ENCODE results near the gene SPTLC2. TPM values are rescaled to one million over a fixed set of nuclear protein-coding genes. Genes with fewer than 3 reads are reported as not detected.
A peak's percentile ranks its signal among the peaks of the same experiment; 100 is the strongest.
"Not testable (repeated sequence)": the region's sequence is repeated elsewhere in the genome, so short reads cannot be mapped to it uniquely, and the experiment has no call there.

The SPTLC2 gene
- total RNA-seq, 1 donor from 2014 or later, result 60.2 TPM

DNA sequence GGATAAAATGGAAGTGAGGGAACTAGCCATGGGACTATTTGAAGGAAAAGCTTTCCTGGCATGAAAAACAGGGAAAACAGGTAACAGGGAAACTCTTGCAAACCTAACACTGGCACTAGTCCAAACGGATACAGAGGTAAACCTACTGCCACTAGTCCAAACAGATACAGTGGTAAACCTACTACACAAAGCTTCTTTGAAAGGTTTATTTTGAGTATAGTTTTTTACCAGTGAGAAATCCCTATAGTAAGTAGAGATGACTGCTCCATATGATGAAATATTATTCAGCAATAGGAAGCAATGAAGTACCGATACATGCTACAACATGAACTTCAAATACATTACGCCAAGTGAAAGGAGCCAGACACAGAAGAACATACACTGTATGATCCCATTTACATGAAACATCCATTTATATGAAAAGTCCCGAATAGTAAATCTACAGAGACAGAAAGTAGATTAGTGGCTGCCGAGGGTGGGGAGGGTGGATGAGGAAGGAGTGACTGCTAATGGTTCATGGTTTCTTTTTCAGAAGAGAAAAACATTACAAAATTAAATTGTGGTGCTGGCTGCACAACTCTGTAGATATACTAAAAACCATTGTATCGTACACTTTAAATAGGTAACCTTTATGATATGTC, 25.5 kb downstream of the SPTLC2 start:
- DNase-seq (ENCODE audit: low read depth in 2 of 2), result peak; percentile 44 to 70

DNA sequence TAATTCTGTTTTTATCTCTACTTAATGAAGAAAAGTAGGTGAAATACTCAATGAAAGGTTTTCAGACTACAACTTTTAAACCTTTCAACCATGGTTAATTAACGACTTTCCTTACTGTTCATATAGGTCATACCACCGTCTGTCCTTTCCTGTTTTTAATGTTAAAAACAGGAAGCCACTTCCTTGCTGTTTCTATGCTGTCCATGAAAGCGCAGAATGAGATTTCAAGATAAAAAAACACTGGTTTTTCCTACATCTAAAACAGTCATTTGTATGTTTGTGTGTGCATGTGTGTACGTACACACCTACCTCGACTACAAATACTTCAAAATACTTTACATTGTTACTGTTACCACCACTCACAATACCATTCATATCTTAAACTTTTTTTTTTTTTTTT, 27.3 kb downstream of the SPTLC2 start:
- peak; percentile 77 to 87 for DNase-seq (ENCODE audit: low read depth in 2 of 2)

GRCh38 chr14:77588411-77589025, 27.9 kb downstream of the SPTLC2 start:
- not testable (repeated sequence) for DNase-seq (ENCODE audit: low read depth in 2 of 2)

- no peak for DNase-seq (ENCODE audit: low read depth in 2 of 2)
These were observed 31.1 kb downstream of the SPTLC2 start for GRCh38 chr14:77585385-77585784.

GRCh38 chr14:77584809-77585208, 31.6 kb downstream of the SPTLC2 start:
- DNase-seq (ENCODE audit: low read depth in 2 of 2), result no peak

GRCh38 chr14:77583657-77584056, 32.8 kb downstream of the SPTLC2 start:
- DNase-seq (ENCODE audit: low read depth in 2 of 2), result no peak

GRCh38 chr14:77582511-77582910, 33.9 kb downstream of the SPTLC2 start:
- DNase-seq (ENCODE audit: low read depth in 2 of 2), result peak in 1 of 2 donors; percentile 71

DNA sequence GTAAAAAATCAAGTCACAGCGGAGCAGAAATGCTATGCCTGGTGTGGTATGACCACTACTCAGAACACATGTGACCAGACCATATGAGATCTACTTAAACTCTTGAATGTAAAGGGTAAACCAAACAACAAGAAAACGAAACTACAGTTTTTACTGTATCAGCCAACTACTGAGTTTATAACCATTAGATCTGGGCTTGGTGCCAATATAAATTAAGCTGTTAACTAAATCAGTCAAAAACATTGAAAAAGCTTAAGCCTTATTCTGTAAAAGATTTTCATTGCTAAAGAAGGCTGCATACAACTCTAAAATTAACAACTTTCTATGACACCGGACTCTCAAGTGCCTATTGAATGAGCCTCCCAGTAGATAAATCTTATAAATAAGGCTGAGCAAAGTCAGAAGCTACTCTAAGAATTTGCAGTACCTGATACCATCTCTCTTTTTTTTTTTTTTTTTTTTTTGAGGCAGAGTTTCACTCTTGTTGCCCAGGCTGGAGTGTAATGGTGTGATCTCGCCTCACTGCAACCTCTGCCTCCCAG, 35.4 kb downstream of the SPTLC2 start:
- DNase-seq (ENCODE audit: low read depth in 2 of 2), result peak; percentile 68 to 87

DNA sequence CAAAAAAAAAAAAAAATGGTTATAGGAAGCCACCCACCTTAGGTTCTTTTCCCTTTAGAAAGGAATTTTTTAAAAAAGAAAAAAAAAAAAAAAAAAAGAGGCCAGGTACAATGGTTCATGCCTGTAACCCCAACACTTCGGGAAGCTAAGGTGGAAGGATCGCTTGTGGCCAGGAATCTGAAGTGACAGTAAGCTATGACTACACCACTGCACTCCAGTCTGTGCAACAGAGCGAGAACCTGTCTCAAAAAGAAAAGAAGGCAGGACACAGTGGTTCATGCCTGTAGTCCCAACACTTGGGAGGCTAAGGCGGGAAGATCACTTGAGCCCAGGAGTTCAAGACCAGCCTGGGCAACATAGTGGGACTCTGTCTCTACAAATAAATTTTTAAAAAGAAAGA, 36.0 kb downstream of the SPTLC2 start:
- DNase-seq (ENCODE audit: low read depth in 2 of 2), result peak in 1 of 2 donors; percentile 23

- no peak for DNase-seq (ENCODE audit: low read depth in 2 of 2)
These were observed 36.7 kb downstream of the SPTLC2 start for GRCh38 chr14:77579780-77580179.

DNA sequence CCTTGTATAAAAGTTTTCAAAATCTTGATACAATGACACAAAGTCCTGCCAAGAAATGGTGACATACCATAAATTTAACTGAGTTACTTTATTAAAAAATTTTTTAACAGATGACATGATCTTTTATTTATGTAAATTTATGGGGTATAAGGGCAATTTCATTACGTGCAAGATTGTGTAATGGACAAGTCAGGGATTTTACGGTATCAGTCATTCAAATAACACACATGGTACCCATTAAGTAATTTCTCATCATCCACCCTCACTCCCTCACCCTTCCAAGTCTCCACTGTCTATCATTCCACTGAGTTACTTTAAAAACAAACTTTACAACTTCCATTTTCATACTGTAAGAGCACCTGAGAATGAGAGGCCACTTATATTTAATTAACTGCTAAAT, 37.4 kb downstream of the SPTLC2 start:
- no peak for DNase-seq (ENCODE audit: low read depth in 2 of 2)

DNA sequence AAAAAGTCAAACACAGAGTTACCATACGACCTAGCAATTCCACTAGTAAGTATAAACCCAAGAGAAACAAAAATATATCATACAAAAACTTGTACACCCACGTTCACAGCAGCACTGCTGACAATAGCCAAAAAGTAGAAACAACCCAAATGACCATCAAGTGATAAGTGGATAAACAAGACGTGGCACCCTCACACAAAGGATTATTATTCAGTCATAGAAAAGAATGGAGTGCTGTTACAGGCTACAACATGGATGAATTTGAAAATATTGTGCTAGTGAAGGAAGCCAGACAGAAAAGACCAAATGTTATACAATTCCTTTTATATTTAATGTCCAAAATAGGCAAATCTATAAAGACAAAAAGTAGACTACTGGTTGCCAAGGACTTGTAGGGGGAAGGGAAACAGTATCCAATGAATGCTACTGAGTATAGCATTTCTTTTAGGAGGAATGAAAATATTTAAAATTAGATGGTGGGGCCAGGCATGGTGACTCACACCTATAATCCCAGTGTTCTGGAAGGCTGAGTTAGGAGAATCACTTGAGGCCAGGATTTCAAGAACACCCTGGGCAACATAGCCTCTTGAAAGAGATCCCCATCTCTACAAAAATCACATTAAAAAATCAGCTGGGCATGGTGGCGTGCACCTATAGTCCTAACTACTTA, 41.9 kb downstream of the SPTLC2 start:
- no peak for DNase-seq (ENCODE audit: low read depth in 2 of 2)

DNA sequence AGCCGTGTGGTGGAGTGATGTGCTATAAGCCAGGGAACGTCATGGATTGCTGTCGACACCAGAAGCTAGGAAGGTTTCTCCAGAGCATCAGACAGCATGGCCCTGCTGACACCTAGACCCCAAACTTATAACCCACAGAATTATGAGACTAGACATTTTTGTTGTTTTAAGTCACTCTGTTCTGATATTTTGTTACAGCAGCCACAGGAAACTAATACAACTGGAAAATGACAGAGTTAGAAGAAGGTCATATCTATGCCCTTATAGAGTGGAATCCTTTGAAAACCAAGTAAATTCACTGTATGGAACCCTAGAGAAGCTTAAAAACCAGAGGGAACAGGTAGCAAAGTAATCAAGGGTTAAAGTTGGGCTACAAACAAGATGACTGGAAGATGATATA, 42.5 kb downstream of the SPTLC2 start:
- no peak for DNase-seq (ENCODE audit: low read depth in 2 of 2)

DNA sequence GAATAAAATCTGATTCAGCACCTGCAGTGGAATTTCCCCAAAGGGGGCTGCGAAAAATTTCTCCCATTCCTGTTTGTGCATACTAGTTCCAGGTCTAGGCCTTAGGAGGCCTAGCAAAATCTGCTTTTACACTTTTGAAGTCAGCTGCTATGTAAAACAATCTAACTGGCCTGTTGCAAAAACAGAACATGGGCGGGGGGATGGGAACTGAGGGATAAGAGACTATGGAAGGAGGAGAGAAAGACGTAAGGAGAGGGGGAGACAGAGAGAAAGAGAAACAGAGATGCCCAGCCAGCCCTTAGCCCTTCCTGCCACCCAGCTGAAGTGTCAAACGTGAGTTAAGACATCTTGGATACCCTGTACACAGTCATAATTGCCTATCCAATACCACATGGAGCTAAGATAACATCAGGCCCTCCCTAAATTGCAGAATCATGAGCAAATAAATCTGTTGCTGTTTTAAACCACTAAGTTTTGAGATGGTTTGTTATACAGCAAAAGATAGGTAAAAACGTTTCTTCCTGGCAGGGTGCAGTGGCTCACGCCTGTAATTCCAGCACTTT, 45.6 kb downstream of the SPTLC2 start:
- no peak for DNase-seq (ENCODE audit: low read depth in 2 of 2)

GRCh38 chr14:77565994-77566305, 50.5 kb downstream of the SPTLC2 start:
- no peak for DNase-seq (ENCODE audit: low read depth in 2 of 2)

- no peak for DNase-seq (ENCODE audit: low read depth in 2 of 2)
These were observed 51.0 kb downstream of the SPTLC2 start for GRCh38 chr14:77565289-77565993.

GRCh38 chr14:77562681-77563080, 53.8 kb downstream of the SPTLC2 start:
- peak in 1 of 2 donors; percentile 48 for DNase-seq (ENCODE audit: low read depth in 2 of 2)

DNA sequence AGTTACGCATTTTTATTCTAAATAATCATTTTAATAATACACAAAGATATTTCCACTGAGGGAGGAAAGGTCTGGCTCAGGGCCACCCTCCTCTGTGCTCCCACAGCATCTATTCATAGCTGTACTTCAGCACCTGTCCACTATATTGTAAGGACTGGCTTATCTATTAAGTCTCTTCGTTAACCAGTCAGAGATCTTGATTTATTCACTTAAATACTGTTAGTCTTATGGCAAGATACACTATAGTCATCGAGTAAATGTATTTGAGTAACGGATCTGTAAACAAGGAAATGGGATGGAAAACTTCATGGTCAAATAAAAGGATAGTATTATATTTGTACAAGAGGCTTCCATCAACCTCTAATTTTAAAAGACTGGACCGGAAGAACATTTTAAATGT, 54.6 kb downstream of the SPTLC2 start:
- DNase-seq (ENCODE audit: low read depth in 2 of 2), result no peak

GRCh38 chr14:77559381-77559780, 57.1 kb downstream of the SPTLC2 start:
- peak; percentile 71 to 79 for DNase-seq (ENCODE audit: low read depth in 2 of 2)

DNA sequence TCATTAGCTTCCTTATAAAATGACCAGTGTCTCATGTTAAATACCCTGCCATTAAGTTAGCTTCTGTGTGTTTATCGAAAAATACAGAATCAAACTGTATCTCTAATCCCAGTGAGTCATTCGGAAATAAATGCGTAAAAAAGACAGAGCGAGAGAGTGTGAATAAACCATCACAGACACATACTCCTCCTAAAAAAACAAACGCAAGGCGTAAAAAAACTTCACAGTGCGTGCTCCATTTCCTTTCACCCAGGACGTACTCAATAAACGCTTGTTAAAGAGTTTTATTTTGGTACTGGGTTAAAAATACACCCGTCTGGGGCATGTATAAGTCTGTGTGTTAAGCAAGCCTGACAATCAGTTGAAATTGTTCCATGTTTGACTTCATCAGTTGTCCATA, 59.0 kb downstream of the SPTLC2 start:
- peak in 1 of 2 donors; percentile 25 for DNase-seq (ENCODE audit: low read depth in 2 of 2)

- no peak for DNase-seq (ENCODE audit: low read depth in 2 of 2)
These were observed 59.5 kb downstream of the SPTLC2 start for GRCh38 chr14:77556946-77557345.
